GM12872 (cell line): ENCODE results near the gene RELA.

ENCODE experiments used
- CTCF ChIP-seq: IDR thresholded peaks from 3 replicates; pipeline ENCODE4 v1.5.1; 2011; ENCODE audit warnings: low read depth, mild to moderate bottlenecking, low read length, moderate library complexity; ENCODE audit not compliant: insufficient read depth

Gene RELA

GRCh38 chr11:65640483-65641296, 22.0 kb downstream of the RELA start:
- no peak for TF ChIP-seq CTCF

- TF ChIP-seq CTCF, result no peak
These were observed 22.9 kb downstream of the RELA start for GRCh38 chr11:65639623-65640482.

- peak; percentile 43 for TF ChIP-seq CTCF
These were observed 24.8 kb downstream of the RELA start, which contains the start of gene SIPA1 for GRCh38 chr11:65637794-65638419. SIPA1 (plus strand) TSS chr11:65638101; CDS start chr11:65640922, 2,821 bp downstream.

GRCh38 chr11:65637032-65637557, 25.6 kb downstream of the RELA start:
- no peak for TF ChIP-seq CTCF

- TF ChIP-seq CTCF, result no peak
These were observed 26.3 kb downstream of the RELA start for GRCh38 chr11:65636108-65637031.

GRCh38 chr11:65634905-65635731, 27.6 kb downstream of the RELA start:
- TF ChIP-seq CTCF, result no peak
